B cell (primary cell): ENCODE data around the gene THAP4. TPM values are rescaled to one million over a fixed set of nuclear protein-coding genes. Genes with fewer than 3 reads are reported as not detected.

Source experiments
- ATAC-seq: fragments of 200-7000 bp; cut with Tn5 transposase; one replicate; pipeline ENCODE4 v1.10.0; 2021; ENCODE audit warnings: low read depth, mild to moderate bottlenecking, moderate number of reproducible peaks, moderate library complexity
- CTCF ChIA-PET: fragments of 350-600 bp; sonication (Branson Sonifier 250); formaldehyde crosslinking; loops from one replicate; lab custom pipeline; 2021; ENCODE audit warnings: antibody characterized with exemption, inconsistent platforms; lab: Charles Lee
- POLR2A ChIA-PET: fragments of 350-600 bp; sonication (Branson Sonifier 250); formaldehyde crosslinking; loops from one replicate; lab custom pipeline; 2021; ENCODE audit warnings: antibody characterized with exemption; lab: Charles Lee
- DNase-seq: peaks from one replicate; pipeline ENCODE4 v3.0.0; 2013
- H2AFZ ChIP-seq: 2 replicates; pipeline ENCODE4 v1.6.1; 2012; ENCODE audit warnings: mild to moderate bottlenecking, low read depth, low read length; ENCODE audit not compliant: insufficient read depth, poor library complexity, severe bottlenecking
- H3K27ac ChIP-seq, 2 donors: 1 replicate in 1 of 2; 2 replicates in 1 of 2; pipeline ENCODE4 v1.5.1; 2012 to 2013; ENCODE audit warnings: low read length in 2 of 2, mild to moderate bottlenecking in 2 of 2, moderate library complexity in 1 of 2
- H3K27me3 ChIP-seq, 4 experiments: fragments of 200-600 bp in 1 of 4; sonication (generic) in 1 of 4; replicated peaks in 1 of 4; 1 replicate in 2 of 4; 2 replicates in 2 of 4; pipeline versions ENCODE4 v1.6.1 to v1.7.0; 2013 to 2016; ENCODE audit warnings: low read length in 3 of 4, mild to moderate bottlenecking in 2 of 4, mixed read lengths in 1 of 4, moderate library complexity in 1 of 4; ENCODE audit not compliant: insufficient read depth in 4 of 4, control insufficient read depth in 3 of 4; ENCODE audit errors: control extremely low read depth in 1 of 4
- H3K36me3 ChIP-seq, 2 experiments: replicated peaks in 1 of 2; 1 replicate in 1 of 2; 2 replicates in 1 of 2; pipeline versions ENCODE4 v1.6.1 to v1.7.1; 2013; ENCODE audit warnings: low read length in 1 of 2; ENCODE audit not compliant: insufficient read depth in 2 of 2, control insufficient read depth in 1 of 2; ENCODE audit errors: control extremely low read depth in 1 of 2, extremely low read depth in 1 of 2
- H3K4me1 ChIP-seq, 2 donors: fragments of 200-600 bp in 1 of 2; sonication (generic) in 1 of 2; 1 replicate in 1 of 2; 2 replicates in 1 of 2; pipeline versions ENCODE4 v1.5.1 to v1.6.1; 2013 to 2017; ENCODE audit warnings: low read length in 2 of 2; ENCODE audit not compliant: control insufficient read depth in 2 of 2, insufficient read depth in 2 of 2
- H3K4me2 ChIP-seq: replicated peaks from 2 replicates; pipeline ENCODE3; 2012; ENCODE audit warnings: mild to moderate bottlenecking, low read depth, low read length; ENCODE audit not compliant: poor library complexity, severe bottlenecking
- H3K4me3 ChIP-seq, 5 experiments: fragments of 200-600 bp in 1 of 5; sonication (generic) in 1 of 5; 1 replicate in 3 of 5; 2 replicates in 2 of 5; pipeline versions ENCODE4 v1.5.1 to v1.7.0; 2011 to 2016; ENCODE audit warnings: low read length in 4 of 5, mild to moderate bottlenecking in 4 of 5, low read depth in 2 of 5, control low read depth in 1 of 5, moderate library complexity in 1 of 5; ENCODE audit not compliant: insufficient read depth in 1 of 5; ENCODE audit errors: control extremely low read depth in 1 of 5, extremely low read depth in 1 of 5
- H3K79me2 ChIP-seq: fragments of 200-600 bp; sonication (generic); one replicate; pipeline ENCODE4 v1.6.0; 2016; ENCODE audit warnings: low read length; ENCODE audit not compliant: control insufficient read depth, insufficient read depth
- H3K9ac ChIP-seq: fragments of 200-600 bp; sonication (generic); 2 replicates; pipeline ENCODE4 v1.6.1; 2017; ENCODE audit warnings: mild to moderate bottlenecking, low read length, moderate library complexity
- H3K9me3 ChIP-seq, 3 donors: one replicate each; pipeline versions ENCODE4 v1.6.1 to v1.7.1; 2013; ENCODE audit warnings: low read length in 2 of 3; ENCODE audit not compliant: control insufficient read depth in 2 of 3, insufficient read depth in 1 of 3; ENCODE audit errors: control extremely low read depth in 1 of 3
- H4K20me1 ChIP-seq: 2 replicates; pipeline ENCODE4 v1.6.0; 2012; ENCODE audit warnings: mild to moderate bottlenecking, low read length; ENCODE audit not compliant: insufficient read depth, control insufficient read depth, poor library complexity, severe bottlenecking
- H3K27ac Mint-ChIP-seq: one replicate; pipeline ENCODE4 v1.8.0; 2021; ENCODE audit warnings: mixed read lengths
- H3K27me3 Mint-ChIP-seq: one replicate; pipeline ENCODE4 v1.8.0; 2021; ENCODE audit warnings: mixed read lengths
- H3K4me1 Mint-ChIP-seq: one replicate; pipeline ENCODE4 v1.8.0; 2021; ENCODE audit warnings: mixed read lengths
- H3K4me3 Mint-ChIP-seq: one replicate; pipeline ENCODE4 v1.8.0; 2021; ENCODE audit warnings: mixed read lengths
- H3K9me3 Mint-ChIP-seq: one replicate; pipeline ENCODE4 v1.8.0; 2022; ENCODE audit warnings: mixed read lengths; ENCODE audit not compliant: insufficient read depth
- EZH2 ChIP-seq: IDR thresholded peaks from 2 replicates; pipeline ENCODE4 v1.6.1; 2012; ENCODE audit warnings: borderline replicate concordance, low read depth, mild to moderate bottlenecking, moderate library complexity, low read length; ENCODE audit not compliant: insufficient read depth, poor library complexity, severe bottlenecking
- WGBS: methylation state at CpG from one replicate; pipeline ENCODE4 v1.1.5; 2013; ENCODE audit warnings: missing lambda C conversion rate; ENCODE audit not compliant: insufficient coverage; 5-methylcytosine and 5-hydroxymethylcytosine counted together
- intact Hi-C: fragments of 100-400 bp; cut with micrococcal nuclease; formaldehyde crosslinking; loops from one replicate; pipeline ENCODE4 v1.10.0; 2022
- polyA plus RNA-seq: library from polyadenylated mRNA; depleted of rRNA; stranded (reverse); fragments of >200 nt; gene quantifications from 2 replicates; pipeline ENCODE4 v1.2.3, GENCODE V29; 2012
- total RNA-seq, 2 donors: library from RNA; stranded (reverse); fragments of 120-200 nt in 1 of 2; gene quantifications; 1 replicate in 1 of 2; 2 replicates in 1 of 2; pipeline versions ENCODE4 v1.2.3 to v1.2.4, GENCODE V29; 2013 to 2022
- TF ChIP-seq, protein P1 (sequence below): fragments of 200-600 bp; IDR thresholded peaks from one replicate; pipeline ENCODE4 v1.8.0; 2022; ENCODE audit warnings: antibody characterized with exemption, mild to moderate bottlenecking

THAP4 gene
- total and polyA plus RNA-seq, 2 donors (not counting 1 experiment from before 2014, with no cell fraction given): 26.5 to 41.0 TPM

DNA sequence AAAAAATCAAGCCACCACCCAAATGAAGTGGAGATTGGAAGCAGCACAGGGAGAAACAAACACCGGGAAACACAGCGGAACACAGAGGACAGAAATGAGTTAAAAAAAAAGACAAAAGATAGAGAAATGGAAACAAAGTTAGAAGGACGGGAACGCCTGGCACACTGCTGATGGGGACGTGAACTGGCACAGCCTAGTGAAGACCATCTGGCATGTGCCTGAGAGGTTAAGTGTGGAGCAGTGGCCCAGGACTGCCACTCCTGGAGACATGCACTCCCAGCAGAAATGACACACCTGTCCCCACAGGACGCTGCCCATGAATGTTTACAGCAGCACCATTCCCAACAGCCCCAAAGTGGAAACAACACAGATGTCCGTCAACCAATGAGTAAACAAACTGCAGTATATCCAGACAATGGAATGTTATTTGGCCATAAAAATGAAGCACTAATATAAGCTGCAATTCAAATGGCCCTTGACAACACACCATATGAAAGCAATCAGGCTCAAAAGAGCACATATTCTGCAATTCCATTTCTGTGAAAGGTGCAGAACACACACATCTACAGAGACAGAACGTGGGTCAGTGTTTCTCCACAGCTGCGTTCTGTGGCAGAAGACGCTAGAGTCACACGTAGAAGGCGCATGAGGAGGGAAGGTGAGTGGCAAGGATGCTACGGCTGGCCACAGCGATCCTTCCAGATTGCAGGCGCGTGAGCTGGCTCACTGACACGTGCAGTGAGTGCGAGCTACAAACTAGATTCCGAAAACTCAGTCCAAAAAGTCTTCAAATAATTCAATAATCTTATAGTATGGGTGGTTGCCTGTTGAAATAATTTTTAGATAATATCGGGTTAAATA is 24.6 kb downstream of the THAP4 start:
- ATAC-seq: no peak

More for the DNA sequence above, 24.6 kb downstream of the THAP4 start:
- H3K27me3 Mint-ChIP-seq: no peaks in the 10 kb centered on the region
- H2AFZ ChIP-seq: no peak overlapping the region
- peaks cover 13 to 23% of the 10 kb centered on the region in 2 donors for H3K4me1 ChIP-seq
- H3K9me3 Mint-ChIP-seq: no peaks in the 10 kb centered on the region
- TF ChIP-seq, protein P1, sequence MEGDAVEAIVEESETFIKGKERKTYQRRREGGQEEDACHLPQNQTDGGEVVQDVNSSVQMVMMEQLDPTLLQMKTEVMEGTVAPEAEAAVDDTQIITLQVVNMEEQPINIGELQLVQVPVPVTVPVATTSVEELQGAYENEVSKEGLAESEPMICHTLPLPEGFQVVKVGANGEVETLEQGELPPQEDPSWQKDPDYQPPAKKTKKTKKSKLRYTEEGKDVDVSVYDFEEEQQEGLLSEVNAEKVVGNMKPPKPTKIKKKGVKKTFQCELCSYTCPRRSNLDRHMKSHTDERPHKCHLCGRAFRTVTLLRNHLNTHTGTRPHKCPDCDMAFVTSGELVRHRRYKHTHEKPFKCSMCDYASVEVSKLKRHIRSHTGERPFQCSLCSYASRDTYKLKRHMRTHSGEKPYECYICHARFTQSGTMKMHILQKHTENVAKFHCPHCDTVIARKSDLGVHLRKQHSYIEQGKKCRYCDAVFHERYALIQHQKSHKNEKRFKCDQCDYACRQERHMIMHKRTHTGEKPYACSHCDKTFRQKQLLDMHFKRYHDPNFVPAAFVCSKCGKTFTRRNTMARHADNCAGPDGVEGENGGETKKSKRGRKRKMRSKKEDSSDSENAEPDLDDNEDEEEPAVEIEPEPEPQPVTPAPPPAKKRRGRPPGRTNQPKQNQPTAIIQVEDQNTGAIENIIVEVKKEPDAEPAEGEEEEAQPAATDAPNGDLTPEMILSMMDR: no peak
- TF ChIP-seq EZH2: no peak
- H3K9me3 ChIP-seq: no peaks in the 10 kb centered on the region
- ChIA-PET CTCF (interaction anchor here (1.0 kb wide), 1 partner anchor 12 kb away, joined by 3 read pairs; no protein-coding TSS in a partner anchor), POLR2A (interaction anchor here (0.6 kb wide), 1 partner anchor 371 kb away, joined by 4 read pairs; no protein-coding TSS in a partner anchor)
- intact Hi-C loops: no loop called here
- peaks cover 51% of the 10 kb centered on the region for H3K79me2 ChIP-seq
- 96% methylated on average over 11 of the region's 20 CpGs for WGBS
- peaks cover 28% of the 10 kb centered on the region for H3K4me1 Mint-ChIP-seq
- no peak overlapping the region for H3K4me2 ChIP-seq
- no peak overlapping the region for H3K4me3 ChIP-seq
- no peaks in the 10 kb centered on the region for H3K36me3 ChIP-seq
- H3K27ac ChIP-seq: no peak overlapping the region
- DNase-seq: no peak
- H3K27me3 ChIP-seq: no peaks in the 10 kb centered on the region
- H4K20me1 ChIP-seq: peaks cover 17% of the 10 kb centered on the region
- no peak overlapping the region for H3K4me3 Mint-ChIP-seq
- H3K9ac ChIP-seq: no peak overlapping the region
- H3K27ac Mint-ChIP-seq: no peak overlapping the region
